Putamen (tissue), 1 donor: ENCODE data around the gene RPLP2.

ENCODE experiments used
- DNase-seq: peaks from one replicate; pipeline ENCODE4 v3.0.0-alpha.2; 2016; ENCODE audit warnings: low spot score

The RPLP2 gene

DNA sequence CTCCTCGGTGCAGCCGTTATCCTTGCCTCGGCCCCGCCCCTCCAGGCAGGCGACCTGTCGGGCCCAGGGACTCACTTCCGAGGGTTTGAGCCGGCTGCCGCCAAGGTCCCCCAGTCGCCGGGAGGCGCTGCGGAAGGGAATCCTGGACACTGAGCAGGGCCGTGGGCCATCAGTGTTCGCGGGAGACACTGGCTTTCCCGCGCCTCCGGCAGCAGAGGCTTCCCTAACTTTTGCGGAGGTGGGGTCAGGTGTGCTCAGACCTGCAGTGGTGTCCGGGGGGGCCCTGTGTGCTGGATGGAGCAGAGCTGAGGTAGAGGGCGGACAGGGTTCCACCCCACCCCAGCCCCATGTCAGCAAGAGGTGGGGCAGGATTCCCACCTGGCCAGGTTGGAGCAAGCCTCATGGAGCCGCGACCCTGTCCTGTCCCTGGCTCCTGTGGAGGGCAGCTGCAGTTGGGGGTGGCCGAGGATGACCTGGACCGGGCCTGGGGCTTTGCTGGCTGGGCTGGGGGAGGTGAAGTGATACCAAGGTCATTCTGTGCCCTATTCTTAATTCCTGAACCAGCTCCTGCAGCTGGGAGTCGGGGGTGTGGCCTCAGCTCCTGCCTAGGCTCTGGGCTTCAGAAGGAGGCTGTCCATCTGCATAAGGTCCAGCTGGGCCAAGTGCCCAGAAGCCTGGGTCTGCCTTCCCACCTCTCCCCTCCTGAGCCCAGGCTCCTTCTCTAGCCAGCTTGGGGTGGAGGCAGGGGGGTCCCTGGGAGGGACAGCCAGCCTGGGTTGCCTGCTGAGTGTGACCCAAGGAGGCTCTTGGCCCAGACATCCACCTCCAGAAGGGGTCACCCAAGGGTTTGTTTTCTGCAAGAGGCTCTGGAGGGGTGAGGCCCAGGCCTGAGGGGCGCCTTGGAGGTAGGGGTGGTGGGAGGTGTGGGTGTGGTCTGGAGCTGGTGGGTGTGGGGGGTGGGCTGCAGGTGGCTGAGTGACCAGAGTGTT, 41.3 kb downstream of the RPLP2 start:
- no peak for DNase-seq

GRCh38 chr11:852762-853161, 43.0 kb downstream of the RPLP2 start:
- no peak for DNase-seq

DNA sequence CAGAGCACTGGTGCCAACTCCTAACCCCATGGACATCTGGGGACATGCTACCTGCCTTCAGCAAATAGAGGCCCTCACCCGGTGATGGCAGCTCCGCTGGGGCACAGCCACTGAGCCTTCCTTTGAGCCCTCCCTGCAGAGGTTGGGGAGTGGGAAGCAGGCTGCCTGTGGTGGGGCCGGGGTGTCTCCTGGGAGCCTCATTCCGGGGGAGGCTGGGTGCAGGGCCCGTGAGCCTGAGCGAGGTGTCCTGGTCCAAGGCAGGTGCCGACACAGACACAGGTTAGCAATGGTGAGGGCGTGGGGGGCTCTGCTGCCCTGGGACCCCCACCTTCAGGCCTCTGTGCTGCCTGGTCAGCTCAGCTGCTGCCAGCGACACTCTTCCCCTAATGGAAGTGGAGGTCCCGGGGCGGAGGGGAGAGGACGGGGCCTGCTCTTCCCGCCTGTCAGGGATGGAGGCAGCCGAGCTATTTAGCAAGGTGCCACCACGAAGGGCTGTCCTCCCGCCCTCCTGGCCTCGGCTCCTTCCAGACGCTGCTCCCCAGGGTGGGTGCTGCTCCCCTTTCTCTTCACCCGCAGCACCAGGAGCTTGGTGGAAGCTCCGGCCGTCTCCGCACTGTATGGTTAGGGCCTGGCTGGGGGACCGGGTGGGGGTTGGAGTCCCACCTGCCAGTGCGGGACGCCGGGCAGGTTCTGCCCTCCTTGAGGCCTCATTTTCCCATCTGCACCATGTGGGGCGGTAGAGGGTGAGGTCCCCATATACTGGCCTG, 44.1 kb downstream of the RPLP2 start:
- DNase-seq: no peak

- DNase-seq: no peak
These were observed 45.0 kb downstream of the RPLP2 start for GRCh38 chr11:854601-855329.

- DNase-seq: no peak
These were observed 45.5 kb downstream of the RPLP2 start for GRCh38 chr11:855330-855674.

DNA sequence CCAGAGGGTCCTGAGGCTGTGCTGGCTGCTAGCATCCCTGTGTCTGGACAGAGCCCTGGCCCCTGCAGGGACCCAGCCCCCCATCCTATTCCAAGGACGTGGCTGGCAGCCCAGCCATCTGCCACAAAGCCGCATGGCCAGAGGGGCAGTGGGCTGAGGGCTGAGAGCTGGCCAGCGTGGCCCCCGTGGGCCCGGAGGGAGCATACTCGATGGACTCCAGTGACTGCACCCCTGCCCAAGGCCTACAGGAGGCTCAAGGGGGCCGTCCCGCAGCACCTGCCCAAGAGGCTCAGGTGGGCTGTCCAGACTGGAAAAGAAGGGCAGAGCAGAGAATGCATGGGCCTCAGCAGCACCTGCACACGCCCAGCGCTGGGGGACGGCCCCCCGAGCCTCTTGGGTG, 46.0 kb downstream of the RPLP2 start:
- no peak for DNase-seq

GRCh38 chr11:856397-856796, 46.6 kb downstream of the RPLP2 start:
- no peak for DNase-seq

- no peak for DNase-seq
These were observed 48.4 kb downstream of the RPLP2 start for GRCh38 chr11:858053-858761.

- DNase-seq: no peak
These were observed 49.1 kb downstream of the RPLP2 start for GRCh38 chr11:858762-859339.

GRCh38 chr11:859394-860131, 49.8 kb downstream of the RPLP2 start:
- peak; percentile 45 for DNase-seq

DNA sequence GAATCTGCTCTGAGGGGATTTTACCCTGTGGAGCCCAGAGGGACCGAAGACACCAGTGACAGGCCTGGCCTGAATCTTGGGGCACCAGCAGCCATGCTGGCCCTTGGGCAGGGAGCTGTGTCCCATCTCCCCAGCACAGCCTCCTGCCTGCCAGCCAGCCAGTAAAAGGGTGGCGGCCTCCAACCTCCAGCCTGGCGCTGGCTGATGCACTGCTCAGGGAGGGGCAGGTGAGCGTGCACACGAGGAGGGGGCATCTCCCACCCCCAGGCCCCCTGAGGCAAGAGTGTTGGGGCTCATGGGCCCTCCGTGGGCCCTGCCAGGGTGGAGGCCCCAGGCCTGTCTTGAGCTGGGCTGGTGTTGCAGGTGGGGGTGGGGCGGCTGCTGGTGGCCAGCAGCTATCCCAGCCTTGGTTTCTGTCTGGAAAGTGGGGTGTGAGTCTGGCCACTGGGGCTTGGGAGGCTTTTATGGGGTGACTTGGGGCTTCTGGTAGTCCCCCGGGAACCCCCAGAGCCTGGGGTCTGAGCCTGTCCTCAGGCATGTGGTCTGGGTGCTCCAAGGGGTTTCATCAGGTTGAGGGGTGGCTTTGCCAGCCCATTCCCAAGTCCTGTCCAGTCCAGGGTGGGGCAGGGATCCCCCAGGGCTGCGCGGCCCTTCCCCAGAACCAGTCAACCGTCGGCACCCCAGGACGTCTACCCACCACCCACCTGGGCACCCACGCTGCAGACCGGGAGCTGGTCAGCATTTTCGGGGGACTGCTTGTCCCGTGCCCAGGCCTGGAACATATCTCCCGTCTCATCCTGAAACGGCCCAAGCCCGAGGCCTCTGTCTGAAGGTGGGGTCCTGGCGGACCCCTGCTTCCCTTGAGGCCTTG, 50.7 kb downstream of the RPLP2 start:
- DNase-seq: no peak

GRCh38 chr11:861105-861479, 51.3 kb downstream of the RPLP2 start:
- no peak for DNase-seq

- no peak for DNase-seq
These were observed 52.4 kb downstream of the RPLP2 start for GRCh38 chr11:862081-862661.
